CD1c-positive myeloid dendritic cell (primary cell): ENCODE measurements around the gene CLEC16A.
A peak's percentile ranks its signal among the peaks of the same experiment; 100 is the strongest.

ENCODE experiments used
- DNase-seq: peaks from one replicate; pipeline ENCODE4 v3.0.0-alpha.2; 2016; ENCODE audit errors: extremely low spot score

The CLEC16A gene

DNA sequence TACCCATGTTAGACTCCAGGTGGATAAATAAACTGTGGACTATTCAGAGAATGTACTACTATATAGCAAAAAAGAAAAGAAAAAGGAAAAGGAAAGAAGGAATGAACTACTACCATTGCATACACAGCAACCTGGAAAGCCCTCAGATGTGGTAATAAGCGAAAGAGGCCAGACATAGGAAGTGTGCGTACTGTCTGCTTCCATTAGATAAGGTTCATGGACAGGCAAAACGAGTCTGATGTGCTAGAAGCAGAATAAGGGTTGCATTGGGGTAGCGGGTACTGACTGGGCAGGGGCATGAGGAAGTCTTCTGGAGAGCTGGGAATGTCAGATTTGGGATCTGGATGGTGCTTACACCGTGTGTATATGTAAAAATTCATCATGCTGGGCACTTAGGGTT, 21.8 kb downstream of the CLEC16A start:
- no peak for DNase-seq

GRCh38 chr16:10966559-10966958, 22.2 kb downstream of the CLEC16A start:
- peak; percentile 45 for DNase-seq

DNA sequence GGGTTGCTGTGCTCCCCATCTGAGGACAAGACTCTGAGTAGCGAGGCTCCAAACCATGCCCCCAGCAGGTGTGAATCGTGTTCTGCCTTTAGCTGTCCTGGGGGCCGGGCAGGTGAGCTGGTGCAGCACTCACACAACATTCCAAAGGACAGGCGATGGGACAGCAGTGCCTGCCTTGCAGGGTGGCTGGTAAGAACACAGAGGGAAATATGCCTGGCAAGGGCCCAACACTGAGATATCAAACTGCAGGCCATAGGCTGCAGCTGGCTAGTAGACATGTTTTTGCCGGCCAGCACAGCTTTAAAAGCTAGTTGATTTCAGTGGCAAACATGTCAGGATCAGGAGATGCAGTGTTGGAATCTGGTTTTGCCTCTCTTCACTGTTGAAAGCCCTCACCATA, 23.6 kb downstream of the CLEC16A start:
- no peak for DNase-seq

DNA sequence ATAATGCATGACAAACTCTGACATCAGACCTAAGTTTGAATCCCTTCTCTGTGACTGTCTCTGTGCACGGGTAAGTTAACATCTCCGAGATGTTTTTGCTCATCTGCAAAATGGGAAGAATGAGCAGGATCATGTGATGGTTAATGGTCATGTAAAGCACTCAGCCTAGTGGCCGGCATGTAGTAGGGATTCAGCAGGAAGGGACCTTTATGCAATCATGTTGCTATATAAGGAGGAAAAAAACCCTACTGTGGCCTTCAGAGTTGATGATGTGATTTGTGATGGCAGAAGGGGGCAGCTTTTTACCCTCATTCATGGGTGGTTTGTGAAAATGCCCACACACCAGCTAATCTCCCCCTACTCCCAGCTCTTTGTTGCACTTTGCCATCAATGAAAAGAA, 24.1 kb downstream of the CLEC16A start:
- peak; percentile 53 for DNase-seq

DNA sequence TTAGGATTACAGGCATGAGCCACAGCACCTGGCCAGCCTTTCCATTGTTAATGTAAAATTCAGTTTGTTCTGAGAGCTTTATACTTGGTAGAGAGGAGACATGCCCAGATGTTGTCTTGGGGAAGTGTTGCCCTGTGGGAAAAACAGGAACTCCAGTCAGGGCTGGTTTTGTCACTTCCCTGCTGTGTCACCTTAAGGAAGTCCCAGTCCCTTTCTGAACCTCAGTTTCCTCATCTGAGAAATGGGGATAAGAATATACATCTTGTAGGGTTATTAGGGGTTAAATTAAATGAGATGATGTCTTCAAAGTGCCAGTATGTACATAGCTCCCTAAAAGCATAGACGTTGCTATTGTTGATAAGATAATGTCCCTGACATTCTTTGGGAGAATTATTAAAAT, 25.3 kb downstream of the CLEC16A start:
- peak; percentile 79 for DNase-seq

- DNase-seq: peak; percentile 36
Measured at GRCh38 chr16:10970065-10970464, 25.7 kb downstream of the CLEC16A start.

DNA sequence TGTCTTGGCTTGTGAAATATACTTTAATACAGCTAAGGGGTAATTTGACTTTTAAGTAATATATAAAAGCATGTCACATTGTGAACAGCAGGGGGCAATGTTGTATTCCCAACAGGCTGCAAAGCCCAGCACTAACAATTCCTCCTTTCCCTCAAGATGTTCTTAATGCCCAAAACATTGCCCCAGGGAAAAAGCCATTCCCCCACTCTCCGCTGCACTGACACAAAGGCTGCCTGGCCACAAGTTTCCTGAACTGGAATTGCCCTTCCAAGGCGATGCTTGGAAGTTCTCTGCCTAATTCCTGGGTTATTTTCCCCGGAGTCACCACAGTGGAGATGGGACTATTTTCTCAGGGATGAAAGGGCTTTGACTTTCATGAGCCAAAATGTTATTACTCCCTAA, 27.2 kb downstream of the CLEC16A start:
- DNase-seq: peak; percentile 73

- no peak for DNase-seq
Measured at GRCh38 chr16:10972108-10972818, 27.9 kb downstream of the CLEC16A start.

- DNase-seq: no peak
Measured at GRCh38 chr16:10972819-10973464, 28.6 kb downstream of the CLEC16A start.

DNA sequence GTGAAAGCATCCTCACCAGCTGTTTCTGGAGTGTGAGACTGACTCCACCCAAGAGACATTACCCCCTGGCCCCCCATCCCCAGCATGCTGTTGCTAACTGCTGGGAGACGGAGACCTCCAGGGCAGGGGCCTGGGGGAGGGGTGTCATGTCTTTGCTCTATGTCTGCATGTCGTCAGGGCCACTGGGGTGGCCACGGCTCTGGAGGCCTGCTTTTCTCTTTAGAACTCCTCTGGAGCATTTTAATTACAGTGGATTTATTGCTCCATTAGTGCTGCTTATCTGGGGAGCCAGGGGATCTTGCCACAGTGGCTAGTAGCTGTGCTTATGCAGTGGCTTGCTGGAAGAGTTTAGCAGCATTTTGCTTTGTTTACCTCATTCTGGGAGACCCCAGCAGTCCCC, 32.3 kb downstream of the CLEC16A start:
- DNase-seq: no peak

DNA sequence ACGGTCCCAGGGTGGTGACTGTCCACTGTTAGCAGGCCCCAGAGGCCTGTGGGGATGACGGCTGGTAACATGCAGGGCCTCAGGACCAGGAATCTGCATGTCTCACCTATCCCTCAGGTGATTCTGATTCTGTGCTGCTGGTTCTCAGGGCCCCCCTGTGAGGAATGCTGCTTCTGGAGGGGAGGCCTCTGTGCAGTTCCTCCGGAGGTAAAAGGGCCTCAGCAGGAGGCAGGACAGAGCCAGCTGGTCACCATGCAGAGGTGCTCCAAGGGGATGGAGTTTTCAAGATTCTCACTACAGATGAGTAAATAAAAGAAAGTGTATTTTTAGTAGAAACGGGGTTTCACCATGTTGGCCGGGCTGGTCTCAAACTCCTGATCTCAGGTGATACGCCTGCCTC, 33.8 kb downstream of the CLEC16A start:
- DNase-seq: no peak

- no peak for DNase-seq
Measured at GRCh38 chr16:10978871-10979446, 34.6 kb downstream of the CLEC16A start.

- DNase-seq: no peak
Measured at GRCh38 chr16:10979717-10980601, 35.6 kb downstream of the CLEC16A start.

GRCh38 chr16:10980813-10981212, 36.4 kb downstream of the CLEC16A start:
- no peak for DNase-seq

- no peak for DNase-seq
Measured at GRCh38 chr16:10981697-10982216, 37.4 kb downstream of the CLEC16A start.

DNA sequence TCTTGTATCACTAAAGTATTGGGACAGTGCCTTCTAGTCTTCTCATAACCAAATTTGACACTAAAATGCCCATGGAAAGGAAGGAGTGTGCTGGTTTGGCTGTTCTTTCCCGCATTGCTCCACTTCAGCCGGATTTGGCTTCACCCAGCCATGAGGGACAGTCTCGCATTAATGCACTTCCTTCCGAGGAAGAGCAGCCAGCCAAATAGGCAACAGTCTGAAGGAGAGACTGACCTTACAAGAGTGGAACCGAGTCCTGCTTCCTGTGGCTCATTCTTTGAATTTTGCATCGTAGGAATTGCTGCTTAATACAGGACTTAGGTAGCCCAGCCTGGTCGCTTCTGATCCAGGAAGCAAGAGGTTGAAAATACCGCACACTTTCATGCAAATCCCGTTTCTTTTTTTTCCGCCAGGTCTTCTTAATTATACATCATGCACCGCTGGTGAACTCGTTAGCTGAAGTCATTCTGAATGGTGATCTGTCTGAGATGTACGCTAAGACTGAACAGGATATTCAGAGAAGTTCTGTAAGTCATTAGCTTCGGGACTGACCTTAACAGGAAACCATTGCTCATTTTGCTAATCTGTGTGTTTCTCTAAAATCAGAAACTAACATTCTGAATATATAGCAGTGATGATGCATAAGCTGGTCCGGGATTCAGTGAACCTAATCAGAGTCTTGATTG, 38.2 kb downstream of the CLEC16A start:
- no peak for DNase-seq

- no peak for DNase-seq
Measured at GRCh38 chr16:10983159-10983558, 38.8 kb downstream of the CLEC16A start.

DNA sequence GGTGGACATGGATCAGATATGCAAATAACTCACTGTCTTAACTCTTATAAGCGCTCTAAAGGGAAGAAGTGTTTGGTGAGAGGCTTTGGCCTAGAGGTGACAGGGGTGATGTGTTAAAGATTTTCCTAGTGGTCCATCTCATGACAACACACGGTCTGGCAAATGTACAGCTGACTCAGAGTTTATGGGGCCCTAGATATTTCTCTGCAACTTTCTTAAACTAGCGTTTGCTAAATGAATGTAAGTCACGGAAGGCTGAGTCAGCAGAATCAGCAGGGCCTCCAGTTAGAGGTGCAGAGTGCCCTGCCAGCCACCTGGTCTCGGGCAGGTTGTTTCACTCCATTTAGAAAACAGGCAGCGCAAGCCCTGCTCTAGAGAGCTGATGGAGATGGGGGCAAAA, 40.1 kb downstream of the CLEC16A start:
- no peak for DNase-seq

DNA sequence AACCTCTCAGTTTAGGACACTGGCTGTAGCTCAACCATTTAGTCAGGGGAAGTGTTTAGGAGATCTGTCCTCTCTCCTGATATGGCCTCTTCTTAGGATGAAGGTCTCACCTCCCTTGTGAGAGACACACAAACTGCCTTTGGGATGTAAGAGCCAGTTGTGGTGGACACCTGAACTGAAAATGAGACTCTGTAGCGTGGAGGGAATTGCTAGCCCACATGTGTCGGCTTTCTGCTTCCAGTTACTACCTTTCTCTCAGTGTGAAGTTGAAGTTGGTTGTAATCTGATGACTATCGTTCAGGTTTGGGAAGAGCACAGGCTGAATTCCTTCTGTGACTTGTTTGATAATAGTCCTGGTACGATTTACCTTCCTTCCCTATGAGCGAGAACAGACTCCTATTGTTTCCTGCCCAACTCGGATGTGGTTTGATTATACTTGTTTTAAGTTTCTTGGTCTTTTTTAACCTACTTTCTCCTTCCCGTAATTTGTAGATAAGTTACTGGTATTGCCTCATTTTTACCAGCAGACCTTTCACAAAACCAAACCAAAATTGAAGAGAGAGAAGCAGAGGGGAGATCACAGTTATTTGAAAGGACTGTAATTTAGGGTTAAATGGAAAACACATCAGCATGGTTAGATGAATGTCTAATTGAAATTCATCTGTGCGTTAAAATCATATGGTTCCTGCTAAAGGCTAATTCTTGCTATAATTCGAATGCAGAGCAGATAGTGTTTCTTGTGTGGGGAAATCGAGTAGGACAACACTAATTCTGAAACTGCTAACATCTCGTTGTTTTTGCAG, 43.2 kb downstream of the CLEC16A start:
- DNase-seq: no peak

- DNase-seq: no peak
Measured at GRCh38 chr16:10988164-10988803, 43.9 kb downstream of the CLEC16A start.
